ENCODE measurements around the gene PIGN.

Gene PIGN

GRCh38 chr18:62080172-62080900 lies 106.5 kb downstream of the PIGN start:
- Histone ChIP-seq H4K20me1 (ENCODE audit: insufficient read depth) (no peaks in the 10 kb centered on the region), H3K27ac (no peak overlapping the region), H3K4me2 (no peak overlapping the region), H3K27me3 (ENCODE audit: insufficient read depth, low read depth) (no peaks in the 10 kb centered on the region), H2AFZ (ENCODE audit: low read depth) (no peak overlapping the region), H3K79me2 (ENCODE audit: insufficient read depth, low read depth) (no peaks in the 10 kb centered on the region), H3K36me3 (ENCODE audit: insufficient read depth) (no peaks in the 10 kb centered on the region), H3K4me3 (IDR thresholded peaks at IDR 0.05; ENCODE audit: insufficient read depth, low read depth, low read length) (no peak overlapping the region), H3K4me1 (ENCODE audit: low read depth, poor library complexity, severe bottlenecking) (no peaks in the 10 kb centered on the region), H3K9ac (no peak overlapping the region)
- TF ChIP-seq CTCF (conservative IDR thresholded peaks at IDR 0.05; ENCODE audit: low read depth, low read length), result no peak

GRCh38 chr18:62073461-62074281 lies 113.2 kb downstream of the PIGN start:
- no peaks in the 10 kb centered on the region for H3K27me3 ChIP-seq (ENCODE audit: insufficient read depth, low read depth)
- H3K4me3 ChIP-seq (IDR thresholded peaks at IDR 0.05; ENCODE audit: insufficient read depth, low read depth, low read length), result no peak overlapping the region
- no peak overlapping the region for H3K4me2 ChIP-seq
- H3K79me2 ChIP-seq (ENCODE audit: insufficient read depth, low read depth), result no peaks in the 10 kb centered on the region
- H3K4me1 ChIP-seq (ENCODE audit: low read depth, poor library complexity, severe bottlenecking), result no peaks in the 10 kb centered on the region
- no peak overlapping the region for H3K9ac ChIP-seq
- H2AFZ ChIP-seq (ENCODE audit: low read depth), result no peak overlapping the region
- no peaks in the 10 kb centered on the region for H4K20me1 ChIP-seq (ENCODE audit: insufficient read depth)
- TF ChIP-seq CTCF (conservative IDR thresholded peaks at IDR 0.05; ENCODE audit: low read depth, low read length), result no peak
- H3K27ac ChIP-seq, result no peak overlapping the region
- H3K36me3 ChIP-seq (ENCODE audit: insufficient read depth), result no peaks in the 10 kb centered on the region

- Histone ChIP-seq H3K4me3 (IDR thresholded peaks at IDR 0.05; ENCODE audit: insufficient read depth, low read depth, low read length) (no peak overlapping the region), H2AFZ (ENCODE audit: low read depth) (no peak overlapping the region), H3K36me3 (ENCODE audit: insufficient read depth) (no peaks in the 10 kb centered on the region), H3K4me2 (no peak overlapping the region), H3K27ac (no peak overlapping the region), H3K9ac (no peak overlapping the region), H4K20me1 (ENCODE audit: insufficient read depth) (no peaks in the 10 kb centered on the region), H3K4me1 (ENCODE audit: low read depth, poor library complexity, severe bottlenecking) (no peaks in the 10 kb centered on the region), H3K79me2 (ENCODE audit: insufficient read depth, low read depth) (no peaks in the 10 kb centered on the region), H3K27me3 (ENCODE audit: insufficient read depth, low read depth) (no peaks in the 10 kb centered on the region)
- TF ChIP-seq CTCF (conservative IDR thresholded peaks at IDR 0.05; ENCODE audit: low read depth, low read length), result no peak
Measured at GRCh38 chr18:62072370-62072769, 114.5 kb downstream of the PIGN start.

GRCh38 chr18:62071071-62071470 lies 115.8 kb downstream of the PIGN start:
- no peaks in the 10 kb centered on the region for H3K79me2 ChIP-seq (ENCODE audit: insufficient read depth, low read depth)
- H3K27me3 ChIP-seq (ENCODE audit: insufficient read depth, low read depth), result no peaks in the 10 kb centered on the region
- no peak overlapping the region for H3K9ac ChIP-seq
- H4K20me1 ChIP-seq (ENCODE audit: insufficient read depth), result no peaks in the 10 kb centered on the region
- no peak overlapping the region for H2AFZ ChIP-seq (ENCODE audit: low read depth)
- no peak overlapping the region for H3K27ac ChIP-seq
- no peak overlapping the region for H3K4me2 ChIP-seq
- H3K36me3 ChIP-seq (ENCODE audit: insufficient read depth), result no peaks in the 10 kb centered on the region
- H3K4me1 ChIP-seq (ENCODE audit: low read depth, poor library complexity, severe bottlenecking), result no peaks in the 10 kb centered on the region
- no peak for TF ChIP-seq CTCF (conservative IDR thresholded peaks at IDR 0.05; ENCODE audit: low read depth, low read length)
- H3K4me3 ChIP-seq (IDR thresholded peaks at IDR 0.05; ENCODE audit: insufficient read depth, low read depth, low read length), result no peak overlapping the region

All from KMS-11 (cell line).